GM06990 (cell line): ENCODE measurements around the gene SMTNL1.

Experiments used
- DNase-seq: peaks from one replicate; pipeline ENCODE4 v3.0.0-alpha.2; 2011; ENCODE audit not compliant: insufficient read length; ENCODE audit errors: extremely low read depth
- H3K27me3 ChIP-seq: replicated peaks from 2 replicates; pipeline ENCODE4 v1.6.0; 2011; ENCODE audit warnings: low read length; ENCODE audit not compliant: control insufficient read depth, insufficient read depth
- H3K36me3 ChIP-seq: 2 replicates; pipeline ENCODE4 v1.5.1; 2011; ENCODE audit warnings: low read length; ENCODE audit not compliant: control insufficient read depth, insufficient read depth
- H3K4me3 ChIP-seq: replicated peaks from 2 replicates; pipeline ENCODE4 v1.5.1; 2011; ENCODE audit warnings: low read depth, mild to moderate bottlenecking, control low read depth, low read length
- TF ChIP-seq, protein P1 (sequence below): IDR thresholded peaks from 2 replicates; pipeline ENCODE4 v1.5.1; 2011; ENCODE audit warnings: low read length, control low read depth, mild to moderate bottlenecking, inconsistent platforms; ENCODE audit not compliant: insufficient read depth, poor library complexity, severe bottlenecking

The SMTNL1 gene, protein sequence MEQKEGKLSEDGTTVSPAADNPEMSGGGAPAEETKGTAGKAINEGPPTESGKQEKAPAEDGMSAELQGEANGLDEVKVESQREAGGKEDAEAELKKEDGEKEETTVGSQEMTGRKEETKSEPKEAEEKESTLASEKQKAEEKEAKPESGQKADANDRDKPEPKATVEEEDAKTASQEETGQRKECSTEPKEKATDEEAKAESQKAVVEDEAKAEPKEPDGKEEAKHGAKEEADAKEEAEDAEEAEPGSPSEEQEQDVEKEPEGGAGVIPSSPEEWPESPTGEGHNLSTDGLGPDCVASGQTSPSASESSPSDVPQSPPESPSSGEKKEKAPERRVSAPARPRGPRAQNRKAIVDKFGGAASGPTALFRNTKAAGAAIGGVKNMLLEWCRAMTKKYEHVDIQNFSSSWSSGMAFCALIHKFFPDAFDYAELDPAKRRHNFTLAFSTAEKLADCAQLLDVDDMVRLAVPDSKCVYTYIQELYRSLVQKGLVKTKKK

DNA sequence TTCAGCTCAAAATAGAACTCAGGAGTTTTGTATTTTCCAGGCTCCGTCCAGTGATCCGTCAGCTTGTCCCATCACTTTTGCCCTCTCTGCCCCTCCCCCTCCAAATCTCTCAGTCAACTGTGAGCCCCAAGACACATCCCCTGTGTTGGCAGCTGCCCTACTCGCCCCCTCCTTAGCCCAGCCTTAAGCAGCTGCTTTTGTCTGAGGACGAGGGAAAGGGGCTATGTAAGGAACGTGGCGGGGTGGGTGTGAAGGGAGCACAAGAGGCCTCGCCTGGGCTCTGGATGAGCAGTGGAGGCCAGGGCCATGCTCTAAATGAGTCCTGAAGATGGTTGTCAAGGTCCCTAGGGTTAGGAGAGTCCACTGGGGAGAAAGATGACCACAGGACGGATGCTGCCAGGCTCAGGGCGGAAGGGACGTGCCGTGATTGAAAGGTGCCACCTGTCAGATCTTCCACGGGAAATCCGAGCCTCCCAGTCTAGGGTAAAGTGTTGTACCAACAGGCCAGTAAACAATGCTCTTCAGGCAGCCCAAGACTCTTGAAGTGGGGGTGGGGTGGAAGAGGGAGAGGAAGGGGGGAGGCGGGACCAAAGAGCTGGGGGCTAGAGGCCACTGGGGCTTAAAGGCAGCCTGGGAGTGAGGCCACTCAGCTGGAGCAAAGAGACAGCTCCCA lies at the start of gene SMTNL1:
Gene SMTNL1, plus strand, starts transcription at position 649 of the 673 bp plus-strand sequence. CDS start 5,048 bp downstream, outside the sequence.
- no peaks in the 10 kb centered on the region for H3K27me3 ChIP-seq
- no peak for DNase-seq
- TF ChIP-seq, protein P1, sequence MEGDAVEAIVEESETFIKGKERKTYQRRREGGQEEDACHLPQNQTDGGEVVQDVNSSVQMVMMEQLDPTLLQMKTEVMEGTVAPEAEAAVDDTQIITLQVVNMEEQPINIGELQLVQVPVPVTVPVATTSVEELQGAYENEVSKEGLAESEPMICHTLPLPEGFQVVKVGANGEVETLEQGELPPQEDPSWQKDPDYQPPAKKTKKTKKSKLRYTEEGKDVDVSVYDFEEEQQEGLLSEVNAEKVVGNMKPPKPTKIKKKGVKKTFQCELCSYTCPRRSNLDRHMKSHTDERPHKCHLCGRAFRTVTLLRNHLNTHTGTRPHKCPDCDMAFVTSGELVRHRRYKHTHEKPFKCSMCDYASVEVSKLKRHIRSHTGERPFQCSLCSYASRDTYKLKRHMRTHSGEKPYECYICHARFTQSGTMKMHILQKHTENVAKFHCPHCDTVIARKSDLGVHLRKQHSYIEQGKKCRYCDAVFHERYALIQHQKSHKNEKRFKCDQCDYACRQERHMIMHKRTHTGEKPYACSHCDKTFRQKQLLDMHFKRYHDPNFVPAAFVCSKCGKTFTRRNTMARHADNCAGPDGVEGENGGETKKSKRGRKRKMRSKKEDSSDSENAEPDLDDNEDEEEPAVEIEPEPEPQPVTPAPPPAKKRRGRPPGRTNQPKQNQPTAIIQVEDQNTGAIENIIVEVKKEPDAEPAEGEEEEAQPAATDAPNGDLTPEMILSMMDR = no peak
- no peak within 1 kb of the TSS for H3K4me3 ChIP-seq
- peaks cover 2% of the 10 kb centered on the region; the same call in 1 of the 2 replicates for H3K36me3 ChIP-seq

DNA sequence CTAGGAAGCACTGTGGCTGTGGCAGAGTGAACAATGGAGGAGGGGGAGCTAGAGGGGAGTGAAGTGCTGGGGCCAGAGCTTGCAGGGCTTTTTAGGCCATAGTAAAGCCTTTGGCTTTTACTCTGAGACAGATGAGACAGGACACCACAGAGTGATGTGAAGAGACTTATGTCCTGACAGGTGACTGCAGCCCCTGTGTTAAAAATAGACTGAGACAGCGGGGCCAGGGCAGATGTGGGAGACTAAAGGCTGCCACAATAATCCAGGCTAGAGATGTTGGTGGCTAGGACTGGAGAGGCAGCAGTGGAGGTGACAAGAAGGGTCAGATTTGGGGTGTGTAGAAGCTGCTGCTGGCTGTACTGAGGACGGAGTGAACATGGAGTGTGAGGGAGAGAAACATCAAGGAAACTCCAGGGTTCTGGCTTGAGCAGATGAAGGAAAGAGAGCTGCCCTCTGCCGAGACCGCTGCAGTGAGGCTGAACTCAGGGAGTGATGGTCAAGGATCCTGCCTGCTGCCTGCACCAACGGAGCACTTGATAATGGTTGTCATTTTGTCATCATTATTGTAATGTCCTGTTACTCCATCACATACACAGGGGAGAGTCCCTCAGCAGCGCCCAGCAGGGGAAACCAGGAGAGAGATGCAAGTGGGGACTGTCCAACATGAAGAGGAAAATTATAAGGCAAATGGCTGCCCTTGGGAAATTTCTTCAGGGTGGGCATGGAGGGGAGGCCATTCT lies 49.3 kb upstream of the SMTNL1 start:
- Histone ChIP-seq H3K4me3 (no peak overlapping the region), H3K36me3 (peaks cover 4% of the 10 kb centered on the region), H3K27me3 (no peaks in the 10 kb centered on the region)
- DNase-seq = no peak
- TF ChIP-seq, protein P1 = no peak

DNA sequence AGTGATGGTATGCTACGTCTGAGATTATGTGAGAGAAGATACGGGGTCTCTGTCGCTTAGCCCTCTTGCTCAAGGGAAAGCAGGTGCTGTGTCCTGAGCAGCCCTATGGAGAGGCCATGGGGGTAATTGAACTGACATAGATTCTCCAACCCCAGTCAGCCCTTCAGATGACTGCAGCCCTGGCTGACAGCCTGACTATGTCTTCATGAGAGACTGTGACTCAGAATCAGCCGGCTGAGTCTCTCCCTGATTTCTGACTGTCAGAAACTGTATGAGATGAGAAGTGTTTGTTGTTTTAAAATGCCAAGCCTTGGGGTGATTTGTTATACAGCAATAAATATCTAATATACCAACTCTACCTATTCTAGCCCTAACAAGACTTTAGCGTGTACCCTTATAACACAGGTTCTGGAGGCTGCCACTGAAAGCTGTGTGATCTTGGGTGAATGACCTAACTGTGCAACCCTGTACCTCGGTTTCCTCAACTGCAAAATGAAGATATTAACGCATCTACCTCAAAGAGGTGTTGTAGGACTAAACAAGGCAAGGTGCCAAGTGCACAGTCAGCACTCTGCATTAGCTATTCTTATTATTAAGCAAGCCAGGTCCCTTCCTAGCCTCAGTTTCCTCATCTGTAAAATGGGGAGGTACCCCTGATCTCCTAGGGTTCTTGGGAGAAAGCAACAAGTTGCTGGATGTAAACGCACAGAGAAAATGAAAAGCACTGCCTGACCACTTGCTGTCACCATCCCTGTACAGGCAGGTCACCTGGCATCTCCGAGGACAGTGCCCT lies 46.7 kb upstream of the SMTNL1 start:
- no peak for DNase-seq
- TF ChIP-seq, protein P1 = no peak
- no peaks in the 10 kb centered on the region for H3K27me3 ChIP-seq
- no peak overlapping the region for H3K4me3 ChIP-seq
- H3K36me3 ChIP-seq = peaks cover 4% of the 10 kb centered on the region

DNA sequence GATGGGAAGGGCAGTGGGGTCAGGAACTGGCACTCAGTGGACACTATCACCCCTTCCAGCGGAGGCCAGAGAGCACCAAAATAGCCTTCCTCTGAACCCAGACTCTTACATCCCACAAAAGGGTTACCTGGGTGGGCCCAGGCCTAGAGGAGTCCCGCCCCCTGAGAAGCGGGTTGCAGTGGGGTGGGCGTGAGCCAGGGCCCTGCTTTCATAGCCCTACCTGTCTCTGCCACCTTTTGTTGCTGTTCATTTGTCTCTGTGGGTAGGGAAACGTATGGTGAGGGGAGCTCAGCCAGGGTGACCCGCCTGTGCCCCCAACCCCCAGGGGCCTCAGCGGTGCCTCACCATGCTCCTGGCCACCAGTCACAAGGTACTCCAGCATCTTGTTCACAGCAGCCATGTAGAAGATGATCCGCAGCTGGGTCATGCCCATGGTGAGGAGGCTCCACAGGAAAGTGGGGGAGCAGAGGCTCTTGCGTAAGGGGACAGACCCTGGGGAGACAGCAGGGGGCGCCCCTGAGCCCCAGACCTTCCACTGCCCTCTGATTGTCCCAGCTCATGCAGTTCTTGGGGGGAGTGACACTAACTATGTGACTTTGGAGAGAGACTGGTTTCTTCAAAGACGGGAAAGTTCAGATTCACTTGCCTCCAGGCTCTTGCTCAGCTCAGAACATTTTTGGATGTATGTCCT lies 45.9 kb upstream of the SMTNL1 start:
- Histone ChIP-seq H3K27me3 (no peaks in the 10 kb centered on the region), H3K36me3 (peaks cover 4% of the 10 kb centered on the region), H3K4me3 (no peak overlapping the region)
- no peak for DNase-seq
- TF ChIP-seq, protein P1 = peak; percentile 84
